OCI-LY7 (cell line): ENCODE results near the gene SLC5A10. TPM values are rescaled to one million over a fixed set of nuclear protein-coding genes. Genes with fewer than 3 reads are reported as not detected.

Experiments used
- BruUV-seq: library from RNA; stranded (reverse); fragments of 400-500 nt; replicated peaks from 2 replicates; lab custom pipeline; 2021; lab: Mats Ljungman, UMichigan
- CTCF ChIA-PET: fragments of 300-600 bp; sonication (Branson Sonifier 250); formaldehyde crosslinking; loops from one replicate; lab custom pipeline; 2022; ENCODE audit warnings: antibody characterized with exemption; ENCODE audit not compliant: unreplicated experiment; lab: Charles Lee
- POLR2A ChIA-PET: fragments of 300-600 bp; sonication (Branson Sonifier 250); formaldehyde crosslinking; loops from one replicate; lab custom pipeline; 2022; ENCODE audit warnings: antibody characterized with exemption; lab: Charles Lee
- DNase-seq: peaks from one replicate; pipeline ENCODE4 v3.0.0-alpha.2; 2015; ENCODE audit warnings: low spot score
- H2AFZ ChIP-seq: fragments of 200-600 bp; sonication (generic), shearing (Covaris generic); 2 replicates; pipeline ENCODE4 v1.6.1; 2014; ENCODE audit warnings: mild to moderate bottlenecking, antibody characterized with exemption, low read length, moderate library complexity
- H3K27ac ChIP-seq: fragments of 200-600 bp; sonication (generic); 2 replicates; pipeline ENCODE4 v1.5.1; 2014; ENCODE audit warnings: mixed run types, low read depth, mild to moderate bottlenecking, moderate library complexity, low read length, inconsistent platforms; ENCODE audit not compliant: poor library complexity, severe bottlenecking
- H3K36me3 ChIP-seq: fragments of 200-600 bp; sonication (generic); 2 replicates; pipeline ENCODE4 v1.6.1; 2014; ENCODE audit warnings: mild to moderate bottlenecking, antibody characterized with exemption, low read length, moderate library complexity, mixed read lengths; ENCODE audit not compliant: insufficient read depth
- H3K4me1 ChIP-seq: fragments of 200-600 bp; sonication (generic); 2 replicates; pipeline ENCODE4 v1.5.1; 2014; ENCODE audit warnings: mild to moderate bottlenecking, low read length; ENCODE audit not compliant: insufficient read depth, poor library complexity, severe bottlenecking
- H3K4me2 ChIP-seq: fragments of 200-600 bp; sonication (generic); 2 replicates; pipeline ENCODE4 v1.6.1; 2014; ENCODE audit warnings: mild to moderate bottlenecking, low read length
- H3K4me3 ChIP-seq: fragments of 200-600 bp; sonication (generic); 2 replicates; pipeline ENCODE4 v1.5.1; 2014; ENCODE audit warnings: mild to moderate bottlenecking, low read depth, low read length; ENCODE audit not compliant: poor library complexity, severe bottlenecking
- H3K79me2 ChIP-seq: fragments of 200-600 bp; sonication (generic); 2 replicates; pipeline ENCODE4 v1.6.1; 2016; ENCODE audit warnings: low read depth, mild to moderate bottlenecking, low read length, moderate library complexity, mixed read lengths; ENCODE audit not compliant: insufficient read depth
- H3K9me2 ChIP-seq: fragments of 200-600 bp; sonication (generic); 2 replicates; pipeline ENCODE4 v1.6.1; 2016; ENCODE audit warnings: mild to moderate bottlenecking, low read length, mixed read lengths; ENCODE audit not compliant: insufficient read depth
- H3K9me3 ChIP-seq: fragments of 200-600 bp; sonication (generic); 2 replicates; pipeline ENCODE4 v1.6.1; 2014; ENCODE audit warnings: mild to moderate bottlenecking, mixed run types, low read length, mixed read lengths
- H4K20me1 ChIP-seq: fragments of 200-600 bp; sonication (generic); 2 replicates; pipeline ENCODE4 v1.6.1; 2014; ENCODE audit warnings: mild to moderate bottlenecking, antibody characterized with exemption, low read length, moderate library complexity, mixed read lengths; ENCODE audit not compliant: insufficient read depth
- CTCF ChIP-seq: fragments of 200-600 bp; sonication (generic); conservative IDR thresholded peaks from 2 replicates; pipeline ENCODE4 v1.5.1; 2014; ENCODE audit warnings: mild to moderate bottlenecking, antibody characterized with exemption, low read length, moderate library complexity, mixed read lengths
- EZH2phosphoT487 ChIP-seq: fragments of 200-600 bp; sonication (generic); IDR thresholded peaks from 2 replicates; pipeline ENCODE4 v1.6.1; 2018; ENCODE audit warnings: low read depth, borderline replicate concordance, mild to moderate bottlenecking, mixed run types, antibody characterized with exemption, low read length, moderate library complexity, mixed read lengths
- intact Hi-C: fragments of 100-400 bp; cut with micrococcal nuclease; formaldehyde crosslinking; loops from one replicate; pipeline ENCODE4 v1.10.0; 2022; ENCODE audit not compliant: unreplicated experiment
- total RNA-seq, 2 experiments: library from RNA; depleted of rRNA in 1 of 2; stranded (reverse); fragments of >200 nt in 1 of 2; shearing (Covaris generic) in 1 of 2; gene quantifications; 2 replicates each; pipeline ENCODE4 v1.2.3, GENCODE V29; 2014 to 2022

SLC5A10 gene
- total RNA-seq, 2 experiments from 2014 or later: not detected

GRCh38 chr17:19005137-19005773 is 53.3 kb downstream of the SLC5A10 start:
- CTCF ChIA-PET: no interaction called here
- POLR2A ChIA-PET: no interaction called here

GRCh38 chr17:19005789-19006430 is 53.9 kb downstream of the SLC5A10 start:
- no peak overlapping the region for H3K27ac ChIP-seq
- ChIA-PET CTCF (no interaction called here), POLR2A (no interaction called here)
- no peak overlapping the region for H2AFZ ChIP-seq
- no TSS peak for BruUV-seq
- H3K36me3 ChIP-seq: no peaks in the 10 kb centered on the region
- DNase-seq: no peak
- H3K4me1 ChIP-seq: peaks cover 35% of the 10 kb centered on the region
- H3K4me2 ChIP-seq: no peak overlapping the region
- H3K9me3 ChIP-seq: peaks cover 6% of the 10 kb centered on the region; the same call in 1 of the 2 replicates
- H4K20me1 ChIP-seq: no peaks in the 10 kb centered on the region
- H3K4me3 ChIP-seq: no peak overlapping the region
- intact Hi-C loops: loop anchor here (10.0 kb wide), 1 partner anchor 71 kb away; no protein-coding TSS in a partner anchor
- no peaks in the 10 kb centered on the region for H3K79me2 ChIP-seq
- TF ChIP-seq EZH2phosphoT487 (no peak), CTCF (no peak)
- no peaks in the 10 kb centered on the region for H3K9me2 ChIP-seq

More at GRCh38 chr17:19005137-19005773, 53.3 kb downstream of the SLC5A10 start:
- Histone ChIP-seq H4K20me1 (no peaks in the 10 kb centered on the region), H2AFZ (peak overlapping the region; percentile 59; the same call in 1 of the 2 replicates), H3K9me2 (no peaks in the 10 kb centered on the region), H3K4me2 (peak overlapping the region; percentile 90), H3K27ac (no peak overlapping the region), H3K79me2 (no peaks in the 10 kb centered on the region), H3K9me3 (peaks cover 6% of the 10 kb centered on the region; the same call in 1 of the 2 replicates), H3K4me1 (peaks cover 35% of the 10 kb centered on the region), H3K36me3 (no peaks in the 10 kb centered on the region), H3K4me3 (peak overlapping the region; percentile 71)
- TF ChIP-seq CTCF (no peak), EZH2phosphoT487 (no peak)
- intact Hi-C loops: loop anchor here (10.0 kb wide), 1 partner anchor 70 kb away; no protein-coding TSS in a partner anchor
- BruUV-seq: no TSS peak
- no peak for DNase-seq

- DNase-seq: no peak
- BruUV-seq: no TSS peak
- Histone ChIP-seq H3K4me1 (peaks cover 32% of the 10 kb centered on the region), H3K79me2 (no peaks in the 10 kb centered on the region), H3K4me2 (no peak overlapping the region), H3K9me2 (no peaks in the 10 kb centered on the region), H3K36me3 (no peaks in the 10 kb centered on the region), H3K27ac (no peak overlapping the region), H4K20me1 (no peaks in the 10 kb centered on the region), H3K9me3 (peaks cover 6% of the 10 kb centered on the region; the same call in 1 of the 2 replicates), H2AFZ (no peak overlapping the region), H3K4me3 (no peak overlapping the region)
- ChIA-PET CTCF (no interaction called here), POLR2A (no interaction called here)
- no peak for TF ChIP-seq CTCF
- TF ChIP-seq EZH2phosphoT487: no peak
- intact Hi-C loops: loop anchor here (10.0 kb wide), 1 partner anchor 72 kb away; no protein-coding TSS in a partner anchor
Measured at GRCh38 chr17:19006698-19007097, 54.7 kb downstream of the SLC5A10 start.
